Measurements from ENCODE around the gene FBP1.

FBP1 gene

GRCh38 chr9:94619026-94619425, 20.3 kb downstream of the FBP1 start:
- TF ChIP-seq CTCF (IDR thresholded peaks at IDR 0.05; ENCODE audit: insufficient read depth, missing control alignments) = no peak
- FAIRE-seq (no peak), DNase-seq (ENCODE audit: insufficient read length, low spot score) (no peak)

GRCh38 chr9:94613003-94613402, 26.3 kb downstream of the FBP1 start:
- no peak for DNase-seq (ENCODE audit: insufficient read length, low spot score)
- peak; percentile 0 for TF ChIP-seq CTCF (IDR thresholded peaks at IDR 0.05; ENCODE audit: insufficient read depth, missing control alignments)
- no peak for FAIRE-seq

- FAIRE-seq (no peak), DNase-seq (ENCODE audit: insufficient read length, low spot score) (no peak)
- TF ChIP-seq CTCF (IDR thresholded peaks at IDR 0.05; ENCODE audit: insufficient read depth, missing control alignments) = no peak
These were observed 27.2 kb downstream of the FBP1 start for GRCh38 chr9:94612071-94612470.

GRCh38 chr9:94611638-94612068, 27.7 kb downstream of the FBP1 start:
- no peak for FAIRE-seq
- no peak for TF ChIP-seq CTCF (IDR thresholded peaks at IDR 0.05; ENCODE audit: insufficient read depth, missing control alignments)
- DNase-seq (ENCODE audit: insufficient read length, low spot score) = no peak

- no peak for FAIRE-seq
- no peak for TF ChIP-seq CTCF (IDR thresholded peaks at IDR 0.05; ENCODE audit: insufficient read depth, missing control alignments)
- DNase-seq (ENCODE audit: insufficient read length, low spot score) = no peak
These were observed 29.1 kb downstream of the FBP1 start for GRCh38 chr9:94610181-94610606.

GRCh38 chr9:94607423-94607691, 32.0 kb downstream of the FBP1 start:
- no peak for DNase-seq (ENCODE audit: insufficient read length, low spot score)
- no peak for FAIRE-seq
- TF ChIP-seq CTCF (IDR thresholded peaks at IDR 0.05; ENCODE audit: insufficient read depth, missing control alignments) = no peak

GRCh38 chr9:94606646-94607422, 32.5 kb downstream of the FBP1 start:
- no peak for DNase-seq (ENCODE audit: insufficient read length, low spot score)
- no peak for FAIRE-seq
- no peak for TF ChIP-seq CTCF (IDR thresholded peaks at IDR 0.05; ENCODE audit: insufficient read depth, missing control alignments)

Data from D721Med (cell line).